Left ventricle myocardium superior (tissue), 1 donor: ENCODE measurements around the gene SPAAR. TPM values are rescaled to one million over a fixed set of nuclear protein-coding genes. Genes with fewer than 3 reads are reported as not detected.
"Not testable (repeated sequence)": the region's sequence is repeated elsewhere in the genome, so short reads cannot be mapped to it uniquely, and the experiment has no call there.

Source experiments
- ATAC-seq: fragments of 200-7000 bp; cut with Tn5 transposase; one replicate; pipeline ENCODE4 v1.9.1; 2020; ENCODE audit warnings: mild to moderate bottlenecking, moderate library complexity
- DNase-seq: peaks from one replicate; pipeline ENCODE4 v3.0.0-alpha.2; 2020
- intact Hi-C: fragments of 100-400 bp; cut with micrococcal nuclease; formaldehyde crosslinking; loops from one replicate; pipeline ENCODE4 v1.11.0; 2022
- total RNA-seq: library from RNA; stranded (reverse); fragmentation: NEBNext Ultra II Directional; extraction: Animal tissue kit (Norgen Biotek cat#: 25700); gene quantifications from one replicate; pipeline ENCODE4 v1.2.1, GENCODE V29; 2021
- donor health status: DM: no; HTN: yes; CAD: no; lungs with severe emphysema.

The SPAAR gene
- total RNA-seq, 1 donor from 2014 or later: 9.8 TPM

GRCh38 chr9:35898337-35898736 lies 11.0 kb upstream of the SPAAR start:
- DNase-seq: no peak
- intact Hi-C loops: no loop called here
- no peak for ATAC-seq

DNA sequence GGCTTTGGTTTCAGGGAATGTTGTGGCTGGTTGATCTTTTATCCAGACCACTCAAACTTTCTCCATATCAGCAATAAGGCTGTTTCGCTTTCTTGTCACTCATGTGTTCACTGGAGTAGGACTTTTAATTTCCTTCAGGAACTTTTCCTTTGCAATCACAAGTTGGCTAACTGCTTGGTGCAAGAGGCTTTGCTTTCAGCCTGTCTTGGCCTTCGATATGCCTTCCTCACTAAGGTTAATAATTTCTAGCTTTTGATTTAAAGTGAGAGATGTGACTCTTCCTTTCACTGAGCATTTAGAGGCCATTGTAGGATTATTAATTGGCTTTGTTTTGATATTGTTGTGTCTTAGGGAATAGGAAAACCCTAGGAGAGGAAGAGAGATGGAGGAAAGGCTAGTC lies 10.3 kb upstream of the SPAAR start:
- DNase-seq (no peak), ATAC-seq (no peak)
- intact Hi-C loops: no loop called here

DNA sequence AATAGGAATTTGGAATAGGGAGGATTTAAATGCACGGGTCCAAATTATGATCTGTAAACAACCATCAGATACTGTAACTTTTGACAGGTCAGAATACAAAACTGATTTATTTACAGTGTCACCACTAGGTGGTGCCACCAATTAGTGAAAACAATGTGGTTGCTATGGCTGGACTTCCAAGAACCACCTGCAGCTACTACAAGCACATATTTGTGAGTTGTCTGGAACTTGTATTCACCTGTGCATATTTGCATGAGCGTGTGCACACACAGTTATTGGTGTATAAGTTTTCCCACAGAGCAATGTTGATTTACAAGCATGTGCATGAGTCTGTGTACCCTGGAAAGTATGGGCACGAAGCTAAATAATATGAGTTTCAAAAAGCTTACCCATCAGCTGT lies 6.2 kb upstream of the SPAAR start:
- no peak for DNase-seq
- no peak for ATAC-seq
- intact Hi-C loops: loop anchor here (2.0 to 5.0 kb wide), 2 partner anchors 44 to 124 kb away; no protein-coding TSS in a partner anchor

DNA sequence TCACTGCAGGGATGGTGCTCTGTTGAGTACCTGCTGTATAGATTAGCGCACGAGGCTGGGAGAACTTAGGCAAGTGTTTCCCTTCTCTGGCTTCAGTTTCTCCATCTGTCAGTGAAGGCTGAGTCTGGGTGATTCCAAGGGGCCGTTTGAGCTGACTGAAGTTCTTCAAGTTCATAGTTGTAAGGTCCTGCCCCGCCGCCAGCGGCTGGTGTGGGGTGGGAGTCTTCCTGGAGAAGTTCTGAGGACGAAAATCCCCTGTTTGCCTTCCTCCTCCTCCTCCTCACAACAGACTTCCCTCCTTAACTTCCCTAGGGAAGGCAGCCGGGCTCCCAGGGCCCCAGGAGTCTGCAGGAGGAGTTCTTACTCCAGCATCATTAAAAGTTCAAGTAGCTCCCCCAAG lies 5.0 kb upstream of the SPAAR start:
- intact Hi-C loops: loop anchor here (5.0 kb wide), 1 partner anchor 123 kb away; no protein-coding TSS in a partner anchor
- ATAC-seq (no peak), DNase-seq (no peak)

DNA sequence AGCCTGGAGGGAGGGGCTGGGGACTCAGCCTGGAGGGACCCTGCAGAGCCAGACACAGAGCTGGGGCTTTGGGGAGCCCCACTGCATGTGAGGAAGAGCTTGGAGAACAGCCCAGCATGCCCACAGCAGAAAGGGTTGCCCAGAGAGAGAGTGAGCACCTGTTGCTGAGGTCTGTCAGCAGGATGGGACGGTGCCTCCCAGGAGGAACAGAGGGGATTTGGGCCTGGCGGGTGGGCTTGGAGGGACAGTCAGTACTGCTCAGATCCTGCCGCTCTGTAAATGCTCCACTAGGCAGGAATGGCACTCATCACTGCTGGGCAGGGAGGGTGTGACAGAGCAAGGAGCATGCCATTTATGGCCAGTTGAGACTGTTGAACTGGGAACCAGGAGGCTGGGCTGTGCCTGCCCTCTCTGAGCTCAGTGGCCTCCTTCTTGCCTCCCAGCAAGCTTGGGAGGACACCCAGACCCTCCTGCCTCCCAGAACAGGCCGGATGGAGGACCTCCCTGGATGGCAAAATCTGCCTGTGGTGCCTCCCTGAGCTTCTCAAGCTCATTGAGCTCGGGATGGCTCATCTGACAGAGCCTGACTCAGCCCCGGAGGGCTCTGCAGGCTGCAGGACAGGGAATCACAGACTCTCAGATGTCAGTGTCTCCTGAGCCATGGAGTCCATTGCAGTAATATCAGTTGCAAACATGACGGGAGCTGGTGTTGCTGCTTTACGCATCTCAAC lies 4.1 kb upstream of the SPAAR start:
- ATAC-seq (no peak), DNase-seq (no peak)
- intact Hi-C loops: no loop called here

- DNase-seq: peak; percentile 94
- intact Hi-C loops: no loop called here
- peak; percentile 52 for ATAC-seq
Measured at GRCh38 chr9:35905912-35906679, 3.2 kb upstream of the SPAAR start, which contains the start of gene HRCT1. Gene HRCT1 (plus strand): TSS chr9:35906202. CDS start chr9:35906288, 86 bp downstream.

DNA sequence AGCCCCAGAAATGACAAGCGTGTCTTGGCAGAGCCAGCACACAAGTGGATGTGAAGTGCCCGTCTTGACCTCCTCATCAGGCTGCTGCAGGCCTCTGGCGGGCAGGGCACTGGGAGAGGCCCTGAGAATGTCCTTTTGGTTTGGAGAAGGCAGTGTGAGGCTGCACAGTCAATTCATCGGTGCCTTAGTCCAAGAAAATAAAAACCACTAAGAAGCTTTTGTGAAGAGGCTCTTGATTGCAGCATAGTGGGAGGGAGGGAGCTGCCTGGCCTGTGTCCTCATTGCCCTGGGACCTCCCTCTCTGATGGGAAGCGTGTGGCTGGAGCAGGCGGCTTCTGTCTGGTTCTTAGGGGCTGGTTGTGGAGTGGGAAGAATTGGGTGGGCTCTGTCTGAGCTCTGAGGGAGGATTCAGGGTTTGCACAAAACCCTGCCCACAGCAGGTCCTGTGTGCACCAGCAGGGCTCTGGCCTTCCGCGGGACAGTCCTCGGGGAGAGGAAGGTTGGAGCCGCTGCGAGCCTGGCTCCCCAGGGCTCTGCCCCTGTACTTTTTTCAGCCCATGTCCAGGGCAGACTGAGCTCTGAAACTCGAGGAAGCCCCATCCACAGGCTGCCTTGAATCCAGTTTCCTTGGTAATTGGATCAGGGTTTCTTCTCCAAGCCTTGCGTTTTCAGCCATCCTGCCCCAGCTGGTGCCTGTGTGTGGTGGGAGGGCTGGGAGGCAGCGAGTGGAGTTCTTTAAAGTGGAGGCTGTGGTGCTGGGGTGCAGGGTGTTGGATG lies 2.2 kb upstream of the SPAAR start:
- DNase-seq (peak; percentile 76), ATAC-seq (peak; percentile 62)
- intact Hi-C loops: no loop called here

- peak; percentile 78 for DNase-seq
- peak; percentile 66 for ATAC-seq
- intact Hi-C loops: no loop called here
Measured at GRCh38 chr9:35907711-35908503, 1.4 kb upstream of the SPAAR start.

- intact Hi-C loops: no loop called here
- peak; percentile 20 for ATAC-seq
- DNase-seq: peak; percentile 68
Measured at GRCh38 chr9:35908504-35909125, 675 bp upstream of the SPAAR start.

DNA sequence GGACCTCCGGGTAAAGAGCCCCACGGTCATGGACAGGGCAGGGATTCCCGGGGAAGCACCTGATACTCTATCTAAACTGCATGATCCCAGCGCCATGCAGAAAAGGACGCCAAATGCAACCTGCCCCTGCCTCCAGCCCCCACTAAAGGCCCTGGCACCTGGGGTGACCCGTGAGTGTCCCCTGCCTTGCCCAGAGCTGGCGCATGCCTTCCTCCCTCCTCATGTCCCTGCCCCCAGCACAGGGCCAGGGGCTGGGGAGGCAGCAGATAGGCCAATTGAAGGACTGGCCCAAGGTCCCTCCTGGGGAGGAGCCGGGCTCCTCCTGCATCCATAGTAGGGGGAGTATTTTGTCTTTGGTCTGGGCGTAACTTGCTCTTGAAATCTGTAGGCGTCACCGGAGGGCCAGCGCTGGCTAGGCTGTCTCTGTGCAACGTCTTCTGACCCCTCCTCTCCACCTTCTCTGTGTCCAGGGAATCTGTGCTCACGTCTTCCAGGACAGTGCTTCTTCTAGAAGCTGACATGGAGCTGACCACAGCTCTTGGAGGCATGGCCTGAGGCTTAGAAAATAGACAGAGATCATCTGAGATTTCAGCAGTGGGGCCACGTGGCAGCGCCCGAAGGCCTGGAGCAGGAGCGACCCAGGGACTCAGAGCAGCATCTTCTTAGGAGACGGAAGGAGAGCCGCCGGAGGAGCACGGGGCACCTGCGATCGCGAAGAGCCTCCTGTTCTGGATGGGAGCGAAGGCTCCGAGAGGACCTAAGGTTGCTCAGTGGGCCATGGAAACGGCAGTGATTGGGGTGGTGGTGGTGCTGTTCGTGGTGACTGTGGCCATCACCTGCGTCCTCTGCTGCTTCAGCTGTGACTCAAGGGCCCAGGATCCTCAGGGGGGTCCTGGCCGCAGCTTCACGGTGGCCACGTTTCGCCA lies 660 bp downstream of the SPAAR start:
- intact Hi-C loops: no loop called here
- DNase-seq (peak; percentile 76), ATAC-seq (peak; percentile 15)

- peak; percentile 56 for DNase-seq
- intact Hi-C loops: no loop called here
Measured at GRCh38 chr9:35910613-35911359, 1.5 kb downstream of the SPAAR start.

GRCh38 chr9:35911690-35912089 lies 2.4 kb downstream of the SPAAR start:
- intact Hi-C loops: no loop called here
- peak; percentile 54 for DNase-seq
- no peak for ATAC-seq

More at GRCh38 chr9:35910613-35911359, 1.5 kb downstream of the SPAAR start:
- ATAC-seq: no peak

DNA sequence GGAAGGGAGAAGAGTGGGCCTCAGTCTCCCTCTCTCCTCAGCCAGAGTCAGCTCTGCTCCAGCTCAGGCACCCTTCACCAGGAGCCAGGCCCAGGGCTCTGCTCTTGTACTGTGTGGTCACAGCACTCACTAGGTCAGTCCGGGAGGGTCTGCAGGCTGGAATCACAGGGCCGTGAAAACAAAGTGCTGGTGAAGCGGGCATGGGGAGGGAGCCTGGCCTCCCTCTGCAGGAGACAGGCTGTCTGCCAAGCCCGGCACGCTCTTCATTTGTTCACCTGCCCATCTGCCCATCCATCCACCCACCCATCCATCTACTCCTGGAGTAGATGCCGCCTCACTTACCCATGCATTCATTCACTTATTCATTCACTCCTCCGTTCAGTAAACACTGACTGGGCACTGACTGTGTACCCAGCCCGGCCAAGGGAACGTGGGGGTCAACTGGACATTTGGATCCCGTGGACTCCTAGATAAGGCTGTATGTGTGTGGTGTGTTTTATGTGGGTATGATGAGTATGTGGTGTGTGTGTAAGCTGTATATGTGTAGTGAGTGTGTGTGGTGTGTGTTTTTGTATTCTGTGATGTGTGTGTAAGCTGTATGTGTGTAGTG lies 3.6 kb downstream of the SPAAR start:
- intact Hi-C loops: no loop called here
- DNase-seq: no peak
- no peak for ATAC-seq

- intact Hi-C loops, ATAC-seq, DNase-seq: not testable (repeated sequence)
Measured at GRCh38 chr9:35913429-35913828, 4.1 kb downstream of the SPAAR start.

DNA sequence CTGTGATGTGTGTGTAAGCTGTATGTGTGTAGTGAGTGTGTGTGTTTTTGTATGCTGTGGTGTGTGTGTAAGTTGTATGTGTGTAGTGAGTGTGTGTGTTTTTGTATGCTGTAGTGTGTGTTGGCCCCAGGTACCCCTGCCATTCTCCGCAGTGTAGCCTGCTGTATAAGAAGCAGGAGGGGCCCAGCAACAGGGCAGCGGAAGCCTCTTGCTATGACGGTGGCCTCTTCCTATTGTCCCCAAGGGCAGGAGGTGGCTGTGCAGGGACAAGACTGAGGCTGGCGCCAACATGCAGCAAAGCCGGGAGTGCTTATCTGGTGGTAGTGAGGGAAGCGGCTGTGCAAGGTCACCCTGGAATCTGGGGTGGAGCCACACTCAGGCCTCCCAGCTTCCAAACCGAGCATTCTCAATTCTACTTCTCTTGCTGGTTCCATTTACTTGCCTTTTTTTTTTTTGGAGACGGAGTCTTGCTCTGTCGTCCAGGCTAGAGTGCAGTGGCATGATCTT lies 5.1 kb downstream of the SPAAR start:
- DNase-seq: peak; percentile 88
- intact Hi-C loops: no loop called here

GRCh38 chr9:35915681-35916294 lies 6.5 kb downstream of the SPAAR start:
- intact Hi-C loops: no loop called here
- peak; percentile 9 for ATAC-seq
- DNase-seq: no peak

More for the DNA sequence above, 5.1 kb downstream of the SPAAR start:
- peak; percentile 83 for ATAC-seq
